ENCODE measurements around the gene FHOD3.
"Not testable (repeated sequence)": the region's sequence is repeated elsewhere in the genome, so short reads cannot be mapped to it uniquely, and the experiment has no call there.

FHOD3 gene

DNA sequence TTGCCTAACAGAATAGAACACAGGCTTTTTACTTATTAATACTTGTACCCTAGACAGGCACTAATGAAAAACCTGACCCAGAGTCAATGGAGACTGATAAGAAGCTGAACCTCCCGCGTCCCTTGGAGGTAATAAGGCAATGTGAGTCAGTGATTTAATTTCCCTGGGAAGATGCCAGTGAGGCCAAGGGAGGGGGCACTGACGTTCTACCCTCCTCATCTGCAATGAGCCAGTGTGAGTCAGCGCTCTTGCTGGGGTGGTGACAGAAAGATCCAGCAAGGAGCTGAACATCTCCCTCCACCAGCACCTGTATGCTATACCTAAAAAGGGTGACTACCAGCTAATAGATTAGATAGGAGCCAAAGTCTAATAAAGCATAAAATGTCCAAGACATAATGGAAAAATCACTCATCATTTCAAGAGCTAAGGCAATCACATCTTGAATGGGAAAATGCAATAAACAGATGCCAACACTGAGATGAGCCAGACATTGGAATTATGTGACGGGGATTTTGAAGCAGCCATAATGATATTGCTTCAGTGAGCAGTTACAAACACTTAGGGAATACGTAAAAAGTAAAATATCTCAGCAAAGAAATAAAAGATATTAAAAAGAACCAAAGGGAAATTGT is 414.4 kb downstream of the FHOD3 start:
- peak; percentile 79 for DNase-seq

- no peak for DNase-seq
Measured at GRCh38 chr18:36714476-36714875, 417.0 kb downstream of the FHOD3 start.

DNA sequence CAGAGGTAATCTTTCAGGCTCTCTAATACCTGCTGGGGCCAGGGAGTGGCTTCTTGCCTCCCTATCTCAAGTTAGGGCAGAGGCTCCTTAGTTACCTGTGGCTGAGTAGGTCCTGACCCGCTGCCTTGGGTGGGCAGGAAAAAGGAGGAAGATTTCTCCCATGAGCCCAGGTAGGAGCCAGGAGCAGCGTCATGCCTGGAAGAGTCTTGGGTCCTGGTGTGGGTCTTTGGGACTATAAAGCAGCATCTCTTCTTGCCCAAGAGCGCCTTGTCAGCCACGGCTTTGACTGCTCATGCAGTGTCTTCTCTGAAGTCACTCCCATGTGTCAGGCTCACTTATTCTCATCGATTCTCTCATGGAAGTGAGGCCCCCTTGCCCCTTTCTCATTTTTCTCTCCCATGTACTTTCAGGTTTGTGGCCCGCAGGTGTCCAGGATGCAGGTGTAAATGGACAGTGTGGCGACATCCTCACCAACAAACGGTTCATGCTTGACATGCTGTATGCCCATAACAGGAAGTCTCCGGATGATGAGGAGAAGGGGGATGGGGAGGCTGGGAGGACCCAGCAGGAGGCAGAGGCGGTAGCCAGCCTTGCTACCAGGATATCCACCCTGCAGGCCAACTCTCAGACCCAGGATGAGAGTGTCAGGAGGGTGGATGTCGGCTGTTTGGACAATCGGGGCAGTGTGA is 420.1 kb downstream of the FHOD3 start:
- no peak for DNase-seq

DNA sequence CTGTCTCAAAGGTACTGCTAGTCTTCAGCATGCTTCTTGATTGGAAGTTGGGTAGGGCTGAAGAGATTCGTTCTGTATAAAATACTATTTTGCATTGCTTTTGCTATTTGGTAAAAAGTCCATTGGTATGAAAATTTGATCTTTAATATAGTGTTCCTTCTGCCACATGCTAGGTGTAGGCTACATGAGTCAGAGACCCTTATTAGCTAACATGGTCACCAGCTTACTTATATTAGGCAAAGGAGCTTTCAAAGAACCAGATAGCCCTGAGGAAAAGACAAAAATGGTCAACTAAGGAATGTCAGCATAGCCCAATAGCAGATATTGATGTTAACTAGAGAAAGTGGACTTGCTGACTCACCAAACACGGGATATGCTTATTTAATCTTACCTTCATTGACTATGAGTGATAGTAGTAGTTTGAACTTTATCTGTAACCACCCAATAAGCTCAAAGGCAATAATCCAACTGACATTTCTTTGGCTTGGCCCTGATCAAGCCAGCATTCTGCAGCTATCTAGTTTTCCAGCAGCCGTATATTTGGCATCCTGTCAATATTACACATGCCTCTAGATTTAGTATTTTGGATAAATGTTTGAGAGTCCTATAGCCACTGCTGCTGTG is 421.3 kb downstream of the FHOD3 start:
- peak; percentile 13 for DNase-seq

DNA sequence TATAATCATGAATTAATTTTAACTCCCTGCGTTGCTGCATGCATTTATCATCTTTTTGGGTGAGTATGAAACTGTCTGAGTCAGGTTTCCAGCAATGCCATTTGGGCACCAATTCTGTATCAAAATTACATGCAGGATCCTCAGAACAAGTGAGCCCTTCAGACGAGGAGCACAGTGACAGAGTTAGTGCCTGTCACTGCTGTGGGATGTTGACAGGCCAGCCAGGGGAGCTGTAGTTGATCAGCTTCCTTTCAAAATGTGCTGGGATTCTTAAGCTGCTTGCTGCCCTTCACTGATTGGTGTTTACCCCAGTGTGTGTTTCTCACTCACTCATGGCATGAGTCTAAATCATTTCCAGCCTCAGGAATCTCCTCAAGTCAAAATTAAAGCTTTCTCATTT is 422.1 kb downstream of the FHOD3 start:
- DNase-seq, result no peak

- DNase-seq, result not testable (repeated sequence)
Measured at GRCh38 chr18:36721351-36721750, 423.8 kb downstream of the FHOD3 start.

DNA sequence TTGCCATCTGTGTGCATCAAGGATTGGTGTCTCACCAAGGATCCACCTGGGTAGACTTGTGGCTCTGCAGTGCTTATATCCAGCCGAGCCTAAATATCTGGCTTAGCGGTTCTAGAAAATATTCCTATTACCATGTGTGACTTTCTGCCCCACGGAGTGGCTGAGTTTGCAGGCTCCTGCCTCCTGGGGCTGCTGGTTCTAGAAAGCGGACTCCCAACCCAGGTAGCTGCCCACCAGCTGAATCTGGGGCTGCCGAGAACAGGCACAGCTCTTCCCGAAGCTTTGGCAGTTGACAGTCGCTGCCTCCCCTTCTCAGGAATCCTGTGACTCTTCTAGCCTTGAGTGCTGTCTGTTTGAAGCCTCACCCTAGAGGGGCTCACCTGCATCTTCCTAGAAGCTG is 426.7 kb downstream of the FHOD3 start:
- no peak for DNase-seq

GRCh38 chr18:36724591-36725001 is 427.1 kb downstream of the FHOD3 start:
- DNase-seq, result no peak

DNA sequence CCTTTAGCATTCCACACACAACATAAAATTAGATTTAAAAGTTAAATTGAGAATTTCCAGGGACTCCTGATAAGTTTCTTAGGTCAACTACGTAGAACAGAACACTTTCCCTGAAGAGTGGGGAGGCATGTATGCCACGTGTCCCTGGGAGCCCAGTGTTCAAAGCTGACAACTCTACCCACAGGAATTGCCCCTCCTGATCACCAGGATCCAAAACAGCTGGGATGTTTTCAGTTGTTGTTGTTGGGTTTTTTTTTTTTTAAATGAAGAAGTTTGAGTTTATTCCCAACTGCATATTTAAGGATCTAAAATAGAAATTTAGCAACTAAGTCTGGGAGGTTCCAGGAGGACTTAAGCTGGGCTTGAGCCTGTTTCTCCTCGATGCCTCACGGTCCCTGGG is 430.8 kb downstream of the FHOD3 start:
- DNase-seq, result peak; percentile 3

DNA sequence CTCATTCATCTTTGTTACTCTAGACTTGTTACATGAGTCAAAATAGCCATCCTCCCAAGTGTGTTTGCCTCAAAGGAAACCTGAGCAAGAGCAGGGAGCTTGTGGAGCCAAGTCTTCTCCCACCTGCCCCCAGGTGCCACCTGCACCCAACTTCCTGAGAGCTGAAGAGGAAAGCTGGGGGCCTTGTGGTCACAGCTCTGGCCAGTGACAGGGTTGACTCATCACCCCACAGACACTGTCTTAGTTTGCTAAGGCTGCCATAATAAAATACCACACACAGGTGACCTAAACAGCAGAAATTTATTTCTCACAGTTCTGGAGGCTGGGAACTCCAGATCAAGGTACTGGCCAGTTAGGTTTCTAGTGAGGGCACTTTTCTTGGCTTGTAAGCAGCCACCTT is 431.7 kb downstream of the FHOD3 start:
- DNase-seq, result no peak

GRCh38 chr18:36732264-36732663 is 434.8 kb downstream of the FHOD3 start:
- DNase-seq, result no peak

DNA sequence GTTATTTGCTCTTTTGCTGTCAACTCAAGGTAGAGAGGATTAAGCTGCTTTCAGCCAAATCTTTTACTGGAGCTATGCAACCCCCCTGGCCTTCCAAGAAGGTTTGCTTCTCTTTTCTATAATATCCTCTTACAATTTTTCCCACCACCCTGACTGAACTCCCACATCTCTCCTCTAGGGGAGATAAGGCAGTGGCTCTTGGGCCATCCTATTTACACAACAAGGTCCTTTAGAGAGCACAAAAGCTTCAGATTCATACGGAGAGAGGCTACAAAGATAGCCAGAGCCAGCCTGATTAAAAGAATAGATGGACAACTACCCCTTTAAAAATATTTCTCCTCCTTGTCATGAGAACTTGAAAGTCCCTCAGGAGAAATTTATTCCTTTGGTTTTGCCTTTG is 435.6 kb downstream of the FHOD3 start:
- no peak for DNase-seq

DNA sequence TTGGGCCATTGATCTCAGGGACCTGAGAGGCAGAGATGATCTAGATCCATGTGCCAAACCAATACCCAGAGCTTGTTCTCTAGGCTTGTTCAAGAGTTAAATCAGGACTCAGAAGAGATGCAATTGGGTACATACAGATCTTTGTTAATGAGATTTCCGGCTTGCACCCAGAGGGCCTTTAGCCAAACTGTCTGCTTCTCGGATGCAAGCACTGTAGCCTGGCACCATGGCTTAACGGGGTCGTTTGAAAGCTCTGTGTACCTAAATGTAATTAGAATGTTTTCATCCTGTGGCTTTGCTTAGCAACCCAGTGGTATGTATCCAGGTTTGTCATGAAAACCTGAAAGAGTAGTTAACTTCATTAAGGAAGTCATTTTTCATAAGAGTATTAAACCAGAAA is 437.1 kb downstream of the FHOD3 start:
- no peak for DNase-seq

GRCh38 chr18:36735130-36735529 is 437.6 kb downstream of the FHOD3 start:
- DNase-seq, result no peak

DNA sequence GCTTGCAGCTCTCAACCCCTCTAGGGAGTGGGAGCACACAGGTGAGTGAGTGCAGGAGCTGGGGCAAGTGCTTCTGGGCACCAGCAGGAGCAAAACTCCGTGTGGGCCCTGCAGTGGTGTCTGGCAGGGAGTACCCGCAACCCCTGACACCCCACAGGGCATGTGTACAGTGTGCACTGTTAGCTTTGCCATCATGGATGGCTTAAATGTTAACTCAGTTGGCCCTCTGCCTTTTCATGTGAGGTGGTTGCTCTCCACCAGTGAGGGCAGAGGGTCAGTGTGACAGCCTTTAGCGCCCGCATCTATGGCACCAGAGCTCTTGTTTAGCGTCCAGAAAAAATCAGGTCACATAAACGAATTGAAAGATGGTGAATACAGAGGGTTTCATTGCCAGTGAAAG is 438.6 kb downstream of the FHOD3 start:
- DNase-seq, result no peak

- no peak for DNase-seq
Measured at GRCh38 chr18:36737316-36737715, 439.8 kb downstream of the FHOD3 start.

GRCh38 chr18:36744261-36744876 is 446.9 kb downstream of the FHOD3 start:
- peak; percentile 31 for DNase-seq

DNA sequence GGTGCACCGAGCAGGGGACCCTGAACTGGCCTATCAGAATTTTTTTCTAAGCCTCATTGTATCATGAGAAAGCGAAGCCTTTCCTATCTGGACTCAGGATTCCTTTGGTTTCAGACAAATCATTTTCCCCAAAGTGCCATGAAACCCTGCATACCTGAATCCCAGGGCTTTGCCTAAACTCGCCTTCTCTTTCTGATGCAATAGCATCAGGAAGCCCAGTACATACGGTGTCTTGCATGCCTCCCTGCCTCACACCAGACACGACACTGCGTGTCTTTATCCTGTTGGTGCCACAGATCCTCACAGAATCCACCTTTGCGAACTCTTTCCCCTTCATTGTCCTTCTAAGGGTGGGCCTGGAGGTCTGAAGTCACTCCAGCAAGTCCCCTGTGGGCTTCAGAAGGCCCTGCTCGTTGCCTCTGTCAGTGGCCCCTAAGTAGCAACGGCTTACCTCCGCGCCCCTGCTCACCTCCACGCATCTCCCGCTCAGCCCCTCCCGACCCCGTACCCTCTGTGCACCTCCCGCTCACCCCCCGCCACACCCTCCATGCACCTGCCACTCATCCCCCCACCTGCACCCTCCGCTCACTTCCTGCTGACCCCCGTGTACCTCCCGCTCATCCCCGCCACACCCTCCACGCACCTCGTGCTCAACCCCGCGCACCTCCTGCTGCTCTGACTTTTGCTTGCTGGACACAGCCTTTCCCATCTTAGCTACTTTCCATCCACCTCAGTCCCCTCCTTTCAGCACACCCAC is 447.9 kb downstream of the FHOD3 start:
- no peak for DNase-seq

GRCh38 chr18:36752929-36753865 is 455.7 kb downstream of the FHOD3 start:
- DNase-seq, result peak; percentile 35

- peak; percentile 85 for DNase-seq
Measured at GRCh38 chr18:36756242-36756641, 458.7 kb downstream of the FHOD3 start.

- peak; percentile 72 for DNase-seq
Measured at GRCh38 chr18:36757081-36757480, 459.6 kb downstream of the FHOD3 start.

GRCh38 chr18:36757991-36758390 is 460.5 kb downstream of the FHOD3 start:
- DNase-seq, result peak; percentile 49

Measured in fibroblast of skin of abdomen (primary cell).